SJSA1 (cell line): ENCODE results near the gene SIK2. TPM values are rescaled to one million over a fixed set of nuclear protein-coding genes. Genes with fewer than 3 reads are reported as not detected.

Experiments
- total RNA-seq: library from RNA; depleted of rRNA; stranded (reverse); fragments of >200 nt; shearing (Covaris generic); gene quantifications from 2 replicates; pipeline ENCODE4 v1.2.3, GENCODE V29; 2014; rRNA removed

The SIK2 gene
- total RNA-seq, 1 experiment from 2014 or later: 9.6 TPM

Other genes with a start within 250 kb of the SIK2 start
- not detected in 2 replicates for gene POU2AF1, start 223.2 kb upstream of the SIK2 start, total RNA-seq
- gene BTG4, start 90.1 kb upstream of the SIK2 start, total RNA-seq: 2.4 TPM in 1 of 2 replicates, not detected in the other
- not detected in 2 replicates for gene HOATZ, start 87.7 kb upstream of the SIK2 start, total RNA-seq
- gene LAYN, start 61.7 kb upstream of the SIK2 start, total RNA-seq: 94.6 and 104 TPM in 2 replicates
- 29.7 and 40.8 TPM in 2 replicates for gene PPP2R1B, start 163.9 kb downstream of the SIK2 start, total RNA-seq